ENCODE data around the gene CAPN6. TPM values are rescaled to one million over a fixed set of nuclear protein-coding genes. Genes with fewer than 3 reads are reported as not detected.

CAPN6 gene, protein sequence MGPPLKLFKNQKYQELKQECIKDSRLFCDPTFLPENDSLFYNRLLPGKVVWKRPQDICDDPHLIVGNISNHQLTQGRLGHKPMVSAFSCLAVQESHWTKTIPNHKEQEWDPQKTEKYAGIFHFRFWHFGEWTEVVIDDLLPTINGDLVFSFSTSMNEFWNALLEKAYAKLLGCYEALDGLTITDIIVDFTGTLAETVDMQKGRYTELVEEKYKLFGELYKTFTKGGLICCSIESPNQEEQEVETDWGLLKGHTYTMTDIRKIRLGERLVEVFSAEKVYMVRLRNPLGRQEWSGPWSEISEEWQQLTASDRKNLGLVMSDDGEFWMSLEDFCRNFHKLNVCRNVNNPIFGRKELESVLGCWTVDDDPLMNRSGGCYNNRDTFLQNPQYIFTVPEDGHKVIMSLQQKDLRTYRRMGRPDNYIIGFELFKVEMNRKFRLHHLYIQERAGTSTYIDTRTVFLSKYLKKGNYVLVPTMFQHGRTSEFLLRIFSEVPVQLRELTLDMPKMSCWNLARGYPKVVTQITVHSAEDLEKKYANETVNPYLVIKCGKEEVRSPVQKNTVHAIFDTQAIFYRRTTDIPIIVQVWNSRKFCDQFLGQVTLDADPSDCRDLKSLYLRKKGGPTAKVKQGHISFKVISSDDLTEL
- total RNA-seq: not detected in 2 replicates

DNA sequence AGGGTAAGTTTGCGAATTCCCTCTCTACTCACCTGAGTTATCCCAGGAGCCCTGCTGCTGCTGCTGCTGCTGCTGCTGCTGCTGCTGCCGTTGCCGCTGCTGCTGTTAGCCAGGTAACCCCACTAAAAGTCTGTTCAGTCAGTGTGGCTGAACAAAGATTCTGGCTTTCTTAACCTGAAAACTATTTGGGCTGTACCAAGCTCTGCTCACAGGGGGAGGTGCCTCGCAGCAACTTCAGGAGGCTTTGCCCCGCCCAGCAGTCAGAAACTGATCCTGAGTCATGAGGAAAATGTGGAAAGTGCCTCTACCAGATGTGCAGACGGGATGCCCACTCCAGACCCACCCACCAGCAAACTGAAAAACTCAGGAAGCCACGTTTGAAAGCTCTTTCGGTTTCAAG is at the start of gene CAPN6:
Gene CAPN6, minus strand, starts transcription at position 145 of the 400 bp plus-strand sequence. CDS start 6,547 bp downstream, outside the sequence.

Other genes starting within 250 kb of the CAPN6 start
- gene PAK3, start 174.3 kb downstream of the CAPN6 start, total RNA-seq: 0.29 and 0.33 TPM in 2 replicates
- not detected in 2 replicates for gene DCX, start 141.7 kb upstream of the CAPN6 start, total RNA-seq
- not detected in 2 replicates for gene SERTM2, start 241.2 kb upstream of the CAPN6 start, total RNA-seq